GM12878 (cell line): ENCODE measurements around the gene GARRE1. TPM values are rescaled to one million over a fixed set of nuclear protein-coding genes. Genes with fewer than 3 reads are reported as not detected.
A peak's percentile ranks its signal among the peaks of the same experiment; 100 is the strongest.

Experiments
- ATAC-seq: fragments of 200-7000 bp; cut with Tn5 transposase; 3 replicates; pipeline ENCODE4 v1.9.1; 2020; ENCODE audit warnings: mild to moderate bottlenecking, moderate library complexity
- BruUV-seq: library from RNA; stranded (reverse); fragments of 400-500 nt; replicated peaks from 2 replicates; lab custom pipeline; 2021; lab: Mats Ljungman, UMichigan
- CTCF ChIA-PET: fragments of 300-600 bp; sonication (Branson Sonifier 250); formaldehyde crosslinking; extraction: SDS; loops from one replicate; lab custom pipeline; 2021; ENCODE audit warnings: inconsistent platforms; lab: Yijun Ruan, JAX
- POLR2A ChIA-PET: fragments of 350-600 bp; formaldehyde crosslinking; extraction: SDS; loops from one replicate; lab custom pipeline; 2021; ENCODE audit warnings: inconsistent platforms; lab: Charles Lee
- RAD21 ChIA-PET: fragments of 300-600 bp; sonication (Branson Sonifier 250); formaldehyde crosslinking; loops from one replicate; lab custom pipeline; 2023; ENCODE audit warnings: antibody characterized with exemption; ENCODE audit not compliant: unreplicated experiment; lab: Charles Lee
- SMC1A ChIA-PET: fragments of 300-600 bp; sonication (Branson Sonifier 250); formaldehyde crosslinking; loops from one replicate; lab custom pipeline; 2023; ENCODE audit not compliant: unreplicated experiment, uncharacterized antibody; lab: Charles Lee
- DNase-seq: peaks from one replicate; pipeline ENCODE4 v3.0.0-alpha.2; 2011; ENCODE audit warnings: low read depth, low spot score
- FAIRE-seq: peaks from 3 replicates; lab custom pipeline; 2011; peaks lifted over from hg19 to GRCh38; lab: Jason Lieb, UNC
- H2AFZ ChIP-seq: 2 replicates; pipeline ENCODE4 v1.6.0; 2011; ENCODE audit warnings: low read depth, low read length, control low read depth; ENCODE audit not compliant: control insufficient read depth
- H3K27ac ChIP-seq: 2 replicates; pipeline ENCODE4 v1.5.1; 2011; ENCODE audit warnings: control low read depth; ENCODE audit not compliant: control insufficient read depth, insufficient read depth
- H3K27me3 ChIP-seq, 2 experiments: replicated peaks in 1 of 2; 2 replicates each; pipeline versions ENCODE4 v1.6.0 to v1.6.1; 2011; ENCODE audit warnings: low read length in 1 of 2; ENCODE audit not compliant: control insufficient read depth in 2 of 2, insufficient read depth in 2 of 2
- H3K36me3 ChIP-seq, 2 experiments: 2 replicates each; pipeline ENCODE4 v1.5.1; 2011; ENCODE audit warnings: low read length in 1 of 2; ENCODE audit not compliant: control insufficient read depth in 2 of 2, insufficient read depth in 2 of 2
- H3K4me1 ChIP-seq: 2 replicates; pipeline ENCODE4 v1.6.1; 2011; ENCODE audit warnings: mild to moderate bottlenecking, low read length, moderate library complexity, mixed read lengths; ENCODE audit not compliant: control insufficient read depth, insufficient read depth
- H3K4me2 ChIP-seq: 2 replicates; pipeline ENCODE4 v1.6.0; 2011; ENCODE audit warnings: control low read depth; ENCODE audit not compliant: control insufficient read depth, insufficient read depth
- H3K4me3 ChIP-seq: fragments of 200-600 bp; sonication (generic); 2 replicates; pipeline ENCODE4 v1.5.1; 2016
- H3K79me2 ChIP-seq: 2 replicates; pipeline ENCODE4 v1.6.0; 2011; ENCODE audit warnings: low read length; ENCODE audit not compliant: control insufficient read depth, insufficient read depth
- H3K9ac ChIP-seq: 2 replicates; pipeline ENCODE4 v1.8.0; 2011; ENCODE audit warnings: low read length, control low read depth, mixed read lengths; ENCODE audit not compliant: control insufficient read depth, insufficient read depth
- H3K9me3 ChIP-seq: replicated peaks from 3 replicates; pipeline ENCODE4 v1.5.1; 2011; ENCODE audit warnings: mild to moderate bottlenecking, low read length; ENCODE audit not compliant: control insufficient read depth, insufficient read depth
- H4K20me1 ChIP-seq: 2 replicates; pipeline ENCODE4 v1.6.0; 2011; ENCODE audit not compliant: control insufficient read depth, insufficient read depth
- JUNB ChIP-seq: IDR thresholded peaks from 2 replicates; pipeline ENCODE4 v1.6.1; 2016; ENCODE audit warnings: antibody characterized with exemption, mild to moderate bottlenecking
- MEF2A ChIP-seq: IDR thresholded peaks from 2 replicates; pipeline ENCODE4 v1.6.1; 2011; ENCODE audit warnings: low read depth, mild to moderate bottlenecking, low read length, moderate library complexity; ENCODE audit not compliant: insufficient read depth
- PKNOX1 ChIP-seq: fragments of 450-650 bp; IDR thresholded peaks from 2 replicates; pipeline ENCODE4 v1.6.1; 2016; ENCODE audit warnings: mild to moderate bottlenecking
- RFX5 ChIP-seq: IDR thresholded peaks from 2 replicates; pipeline ENCODE4 v1.6.1; 2011; ENCODE audit warnings: low read depth, low read length, improper control_type of control experiment
- SIX5 ChIP-seq: IDR thresholded peaks from 2 replicates; pipeline ENCODE4 v1.6.1; 2011; ENCODE audit warnings: mild to moderate bottlenecking, low read depth, low read length, moderate library complexity; ENCODE audit not compliant: severe bottlenecking
- SREBF1 ChIP-seq: IDR thresholded peaks from 2 replicates; pipeline ENCODE4 v1.6.1; 2012; ENCODE audit warnings: mild to moderate bottlenecking, low read length
- STAT3 ChIP-seq: IDR thresholded peaks from 2 replicates; pipeline ENCODE4 v1.6.1; 2011; ENCODE audit warnings: low read depth, low read length, improper control_type of control experiment
- TCF12 ChIP-seq: IDR thresholded peaks from 2 replicates; pipeline ENCODE4 v1.6.1; 2011; ENCODE audit warnings: low read depth, mild to moderate bottlenecking, low read length
- ZBTB40 ChIP-seq: fragments of 450-650 bp; IDR thresholded peaks from 2 replicates; pipeline ENCODE4 v1.6.1; 2016; ENCODE audit warnings: mild to moderate bottlenecking, moderate library complexity, borderline replicate concordance
- WGBS: methylation state at CpG from one replicate; pipeline ENCODE4 v1.1.6; 2016; ENCODE audit warnings: low lambda C conversion rate; ENCODE audit not compliant: insufficient replicate concordance, insufficient coverage; ENCODE audit errors: missing lambda C conversion rate; 5-methylcytosine and 5-hydroxymethylcytosine counted together
- in situ Hi-C: fragments of 300-500 bp; cut with MboI; formaldehyde crosslinking; loops from 9 replicates; pipeline ENCODE4 v1.14.3; 2018; ENCODE audit warnings: mixed read lengths
- intact Hi-C: fragments of 100-400 bp; cut with micrococcal nuclease; formaldehyde crosslinking; loops from one replicate; pipeline ENCODE4 v1.14.2; 2022; ENCODE audit not compliant: unreplicated experiment
- polyA plus RNA-seq, 11 experiments: library from polyadenylated mRNA; depleted of rRNA in 4 of 11; unstranded in 6 of 11; stranded (reverse) in 5 of 11; fragments of >200 nt; fragmentation: Nextera tagmentation in 4 of 11; fragmentation: Illumina TruSeq in 1 of 11; extraction: Ambion mirVana in 4 of 11; extraction: Trizol in 1 of 11; gene quantifications; 1 replicate in 1 of 11; 2 replicates in 10 of 11; pipeline versions ENCODE4 v1.2.1 to v1.2.3, GENCODE V29; 2011 to 2016; ENCODE audit warnings: inconsistent platforms in 2 of 11, missing spikeins in 2 of 11, low read depth in 1 of 11
- total RNA-seq, 4 experiments: library from RNA; depleted of rRNA in 3 of 4; stranded (reverse); fragments of >200 nt in 3 of 4; fragmentation: Illumina TruSeq in 1 of 4; extraction: Trizol in 1 of 4; gene quantifications; 2 replicates each; pipeline versions ENCODE4 v1.2.1 to v1.2.3, GENCODE V29; 2013 to 2021
- TF ChIP-seq, protein P1 (sequence below): IDR thresholded peaks from 2 replicates; pipeline ENCODE4 v1.6.1; 2011; ENCODE audit warnings: low read depth, mild to moderate bottlenecking, low read length, moderate library complexity, borderline replicate concordance; ENCODE audit errors: extremely low read depth
- TF ChIP-seq, protein P2 (sequence below): fragments of 450-650 bp; IDR thresholded peaks from 2 replicates; pipeline ENCODE4 v1.6.1; 2018; ENCODE audit warnings: borderline replicate concordance, mild to moderate bottlenecking; ENCODE audit not compliant: partially characterized antibody
- TF ChIP-seq, protein P3 (sequence below): IDR thresholded peaks from 2 replicates; pipeline ENCODE4 v1.6.1; 2011; ENCODE audit warnings: borderline replicate concordance, low read depth, mild to moderate bottlenecking, moderate library complexity, low read length; ENCODE audit not compliant: insufficient read depth, poor library complexity, severe bottlenecking

The GARRE1 gene
- total and polyA plus RNA-seq, 10 of the 15 experiments (the other 5 are each of a cell fraction or from before 2014, with no cell fraction given) = 1.1 to 9.4 (median 5.1) TPM

- FAIRE-seq = peak; percentile 59
- ChIA-PET RAD21 (no interaction called here), SMC1A (interaction anchor here (0.9 kb wide), 1 partner anchor 46 kb away, joined by 3 read pairs; no protein-coding TSS in a partner anchor), CTCF (no interaction called here), POLR2A (no interaction called here)
- no peak overlapping the region for H3K4me2 ChIP-seq
- no peaks in the 10 kb centered on the region for H3K79me2 ChIP-seq
- H3K4me1 ChIP-seq = no peaks in the 10 kb centered on the region
- H4K20me1 ChIP-seq = no peaks in the 10 kb centered on the region
- no peak overlapping the region for H3K4me3 ChIP-seq
- H3K36me3 ChIP-seq = no peaks in the 10 kb centered on the region
- 91% methylated on average over 3 of the region's 3 CpGs for WGBS
- no peaks in the 10 kb centered on the region for H3K27me3 ChIP-seq
- in situ Hi-C loops (no loop called here), intact Hi-C loops (no loop called here)
- no peak overlapping the region for H3K9ac ChIP-seq
- H3K27ac ChIP-seq = no peak overlapping the region
- BruUV-seq = no TSS peak
- DNase-seq = no peak
- no peak overlapping the region for H2AFZ ChIP-seq
- ATAC-seq = no peak
- no peaks in the 10 kb centered on the region for H3K9me3 ChIP-seq
- TF ChIP-seq MEF2A (no peak), PKNOX1 (no peak), SREBF1 (no peak), STAT3 (no peak), RFX5 (no peak), JUNB (no peak), ZBTB40 (no peak), SIX5 (no peak), TCF12 (no peak)
- TF ChIP-seq, protein P1, sequence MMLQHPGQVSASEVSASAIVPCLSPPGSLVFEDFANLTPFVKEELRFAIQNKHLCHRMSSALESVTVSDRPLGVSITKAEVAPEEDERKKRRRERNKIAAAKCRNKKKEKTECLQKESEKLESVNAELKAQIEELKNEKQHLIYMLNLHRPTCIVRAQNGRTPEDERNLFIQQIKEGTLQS = no peak
- TF ChIP-seq, protein P2, sequence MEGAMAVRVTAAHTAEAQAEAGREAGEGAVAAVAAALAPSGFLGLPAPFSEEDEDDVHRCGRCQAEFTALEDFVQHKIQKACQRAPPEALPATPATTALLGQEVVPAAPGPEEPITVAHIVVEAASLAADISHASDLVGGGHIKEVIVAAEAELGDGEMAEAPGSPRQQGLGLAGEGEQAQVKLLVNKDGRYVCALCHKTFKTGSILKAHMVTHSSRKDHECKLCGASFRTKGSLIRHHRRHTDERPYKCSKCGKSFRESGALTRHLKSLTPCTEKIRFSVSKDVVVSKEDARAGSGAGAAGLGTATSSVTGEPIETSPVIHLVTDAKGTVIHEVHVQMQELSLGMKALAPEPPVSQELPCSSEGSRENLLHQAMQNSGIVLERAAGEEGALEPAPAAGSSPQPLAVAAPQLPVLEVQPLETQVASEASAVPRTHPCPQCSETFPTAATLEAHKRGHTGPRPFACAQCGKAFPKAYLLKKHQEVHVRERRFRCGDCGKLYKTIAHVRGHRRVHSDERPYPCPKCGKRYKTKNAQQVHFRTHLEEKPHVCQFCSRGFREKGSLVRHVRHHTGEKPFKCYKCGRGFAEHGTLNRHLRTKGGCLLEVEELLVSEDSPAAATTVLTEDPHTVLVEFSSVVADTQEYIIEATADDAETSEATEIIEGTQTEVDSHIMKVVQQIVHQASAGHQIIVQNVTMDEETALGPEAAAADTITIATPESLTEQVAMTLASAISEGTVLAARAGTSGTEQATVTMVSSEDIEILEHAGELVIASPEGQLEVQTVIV = no peak
- TF ChIP-seq, protein P3, sequence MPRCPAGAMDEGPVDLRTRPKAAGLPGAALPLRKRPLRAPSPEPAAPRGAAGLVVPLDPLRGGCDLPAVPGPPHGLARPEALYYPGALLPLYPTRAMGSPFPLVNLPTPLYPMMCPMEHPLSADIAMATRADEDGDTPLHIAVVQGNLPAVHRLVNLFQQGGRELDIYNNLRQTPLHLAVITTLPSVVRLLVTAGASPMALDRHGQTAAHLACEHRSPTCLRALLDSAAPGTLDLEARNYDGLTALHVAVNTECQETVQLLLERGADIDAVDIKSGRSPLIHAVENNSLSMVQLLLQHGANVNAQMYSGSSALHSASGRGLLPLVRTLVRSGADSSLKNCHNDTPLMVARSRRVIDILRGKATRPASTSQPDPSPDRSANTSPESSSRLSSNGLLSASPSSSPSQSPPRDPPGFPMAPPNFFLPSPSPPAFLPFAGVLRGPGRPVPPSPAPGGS = no peak
Observed at GRCh38 chr19:34287662-34288140, 33.3 kb downstream of the GARRE1 start.
